EH (cell line): ENCODE data around the gene RASGEF1B.

Experiments used
- DNase-seq: peaks from one replicate; pipeline ENCODE4 v3.0.0-alpha.2; 2015; ENCODE audit warnings: low read depth

RASGEF1B gene

DNA sequence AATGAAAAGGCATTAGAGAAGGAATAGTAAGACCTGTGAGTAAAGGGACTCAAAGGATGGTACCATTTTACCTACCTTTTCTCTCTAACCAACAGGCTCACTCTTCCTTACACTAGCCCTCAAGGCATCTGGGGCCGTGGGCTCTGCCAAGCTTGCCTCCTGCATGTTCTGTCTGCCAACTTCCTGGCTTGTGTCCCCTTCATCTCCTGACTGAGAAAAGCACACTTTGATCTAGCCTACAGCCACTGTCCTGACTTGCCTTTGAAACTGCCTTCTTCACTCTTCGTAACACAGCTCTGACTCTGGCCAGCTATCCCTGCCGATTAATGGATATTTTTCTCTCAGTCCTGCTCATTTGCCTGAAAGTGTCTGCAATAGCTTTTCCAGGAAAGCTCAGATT lies 76.5 kb downstream of the RASGEF1B start:
- no peak for DNase-seq

DNA sequence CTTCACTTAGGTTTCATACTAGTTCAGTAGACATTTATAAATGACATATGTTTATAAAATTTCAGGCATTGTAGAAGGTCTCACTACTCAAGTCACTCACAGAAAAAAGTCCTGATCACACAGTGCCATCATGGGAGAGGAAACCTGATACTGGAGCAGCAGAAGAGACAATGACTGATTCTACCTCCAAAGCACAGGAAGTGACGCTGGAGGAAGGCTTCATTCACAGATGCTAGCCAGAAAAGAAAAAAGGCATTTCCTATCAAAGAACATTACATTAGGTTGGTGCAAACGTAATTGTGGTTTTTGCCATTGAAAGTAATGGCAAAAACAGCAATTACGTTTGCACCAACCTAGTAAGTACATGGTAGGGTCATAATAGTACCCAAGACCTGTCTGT lies 79.5 kb downstream of the RASGEF1B start:
- DNase-seq, result no peak

DNA sequence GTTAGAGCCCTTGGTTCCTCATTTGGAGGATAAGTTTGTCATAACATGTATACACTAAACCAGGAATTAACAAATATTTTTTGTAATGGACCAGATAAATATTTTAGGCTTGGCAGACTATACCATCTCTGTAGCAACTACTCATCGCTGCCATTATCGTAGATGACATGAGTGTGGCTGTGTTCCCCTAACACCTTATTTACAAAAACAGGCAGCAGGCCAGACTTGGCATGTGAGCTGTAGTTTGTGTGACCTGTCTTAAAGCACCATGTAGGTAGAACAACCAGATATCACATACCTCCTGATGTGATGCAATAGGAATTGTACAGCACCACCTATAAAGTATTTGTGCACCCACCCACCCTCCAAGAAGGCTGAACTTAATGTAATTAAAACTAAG lies 82.0 kb downstream of the RASGEF1B start:
- DNase-seq, result no peak

DNA sequence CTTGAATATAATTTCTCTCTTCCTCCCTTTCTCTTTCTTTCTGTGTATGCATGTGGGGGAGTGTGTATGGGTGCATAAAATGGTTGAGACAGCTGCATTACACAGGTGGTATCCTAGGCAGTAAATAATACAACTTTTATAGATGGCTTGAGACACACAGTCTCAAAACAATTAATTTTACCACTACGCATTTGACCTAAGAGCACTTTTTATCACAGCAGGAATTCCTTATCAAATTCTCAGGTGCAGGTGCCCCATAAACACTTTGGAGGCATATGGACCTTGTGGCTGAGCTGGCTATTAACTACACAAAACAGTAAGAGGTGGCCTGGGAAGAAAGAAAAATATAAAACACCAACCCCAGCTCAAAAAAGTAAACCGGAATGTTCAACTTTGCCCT lies 91.3 kb downstream of the RASGEF1B start:
- DNase-seq, result no peak

DNA sequence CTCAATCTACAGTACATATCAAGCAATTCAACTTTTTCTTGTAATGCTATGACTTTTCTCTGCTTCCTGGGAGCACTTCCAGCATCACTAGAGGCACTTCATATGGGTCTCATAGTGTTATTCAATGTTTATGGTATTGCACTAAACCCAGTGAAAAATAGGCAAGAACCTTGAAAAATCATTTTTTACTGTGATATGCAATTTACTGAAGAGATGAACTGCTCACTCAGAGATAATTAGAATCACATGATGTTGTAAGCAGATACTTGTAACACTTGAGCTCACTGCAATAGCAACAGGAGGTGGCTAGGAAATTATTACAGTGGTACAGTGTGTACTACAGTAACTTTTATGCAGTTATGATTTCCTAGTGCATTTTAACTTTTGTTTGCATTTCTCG lies 93.3 kb downstream of the RASGEF1B start:
- no peak for DNase-seq

DNA sequence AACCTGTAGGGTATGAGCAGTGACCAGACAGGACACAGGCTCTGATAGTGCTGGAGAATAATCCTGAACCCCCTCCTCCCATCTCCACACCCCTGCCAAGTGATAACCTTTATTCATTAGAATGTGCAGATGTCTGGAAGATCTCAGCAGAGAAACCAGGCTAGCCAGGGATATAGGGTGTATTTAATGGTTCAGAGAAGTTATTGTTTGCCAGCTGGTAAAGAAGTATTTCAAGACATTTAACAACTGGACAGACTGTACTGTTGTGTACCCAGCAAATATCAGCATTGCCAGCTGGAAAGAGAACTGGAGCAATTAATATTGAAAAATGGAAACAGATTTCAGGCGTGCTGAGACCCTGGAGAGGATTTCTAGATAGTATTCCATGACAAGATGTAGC lies 94.5 kb downstream of the RASGEF1B start:
- DNase-seq, result no peak

DNA sequence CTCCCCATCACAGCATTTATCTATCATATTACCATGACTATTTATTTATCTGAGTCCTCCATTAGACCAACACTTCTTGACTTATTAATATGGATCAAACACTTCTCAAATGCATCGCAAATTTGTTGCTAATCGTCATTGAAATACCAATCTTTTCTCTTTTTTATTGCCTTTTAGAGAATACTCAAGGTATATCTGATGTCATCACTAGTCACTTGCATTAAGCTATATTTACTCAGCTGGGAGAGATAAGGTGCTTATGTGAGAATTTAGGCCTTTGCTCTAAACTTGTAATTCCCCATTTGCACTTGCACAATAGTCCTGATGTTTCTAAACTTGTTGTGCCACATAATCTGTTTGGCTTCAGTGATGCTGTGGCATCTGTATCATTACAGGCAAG lies 95.0 kb downstream of the RASGEF1B start:
- DNase-seq, result no peak
